HG03558 (cell line): ENCODE data around the gene RAI1.
"Not testable (repeated sequence)": the region's sequence is repeated elsewhere in the genome, so short reads cannot be mapped to it uniquely, and the experiment has no call there.

ENCODE experiments used
- ATAC-seq: cut with Tn5 transposase; IDR thresholded peaks from one replicate; pipeline ENCODE4 v1.9.1; 2021; ENCODE audit warnings: moderate number of reproducible peaks; ENCODE audit not compliant: unreplicated experiment; ENCODE audit errors: extremely low read depth

Gene RAI1

DNA sequence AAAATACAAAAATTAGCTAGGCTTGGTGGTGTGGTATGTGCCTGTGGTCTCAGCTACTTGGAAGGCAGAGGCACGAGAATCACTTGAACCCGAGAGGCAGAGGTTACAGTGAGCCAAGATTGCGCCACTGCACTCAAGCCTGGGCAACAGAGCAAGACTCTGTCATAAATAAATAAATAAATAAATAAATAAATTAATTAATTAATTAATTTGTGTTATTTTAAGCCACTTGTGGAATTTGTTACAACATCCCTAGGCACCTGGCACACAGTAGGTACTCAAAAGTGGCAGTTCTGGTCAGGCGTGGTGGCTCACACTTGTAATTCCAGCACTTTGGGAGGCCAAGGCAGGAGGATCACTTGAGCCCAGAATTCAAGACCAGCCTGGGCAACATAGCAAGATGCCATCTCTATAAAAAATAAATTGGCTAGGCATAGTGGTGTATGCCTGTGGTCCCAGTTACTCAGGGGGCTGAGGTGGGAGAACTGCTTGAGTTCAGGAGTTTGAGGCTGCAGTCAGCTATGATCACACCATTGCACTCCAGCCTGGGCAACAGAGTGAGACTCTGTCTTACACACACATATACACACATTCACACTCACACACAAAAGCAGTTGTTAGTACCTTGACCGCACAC is 3.1 kb upstream of the RAI1 start:
- ATAC-seq = not testable (repeated sequence)

DNA sequence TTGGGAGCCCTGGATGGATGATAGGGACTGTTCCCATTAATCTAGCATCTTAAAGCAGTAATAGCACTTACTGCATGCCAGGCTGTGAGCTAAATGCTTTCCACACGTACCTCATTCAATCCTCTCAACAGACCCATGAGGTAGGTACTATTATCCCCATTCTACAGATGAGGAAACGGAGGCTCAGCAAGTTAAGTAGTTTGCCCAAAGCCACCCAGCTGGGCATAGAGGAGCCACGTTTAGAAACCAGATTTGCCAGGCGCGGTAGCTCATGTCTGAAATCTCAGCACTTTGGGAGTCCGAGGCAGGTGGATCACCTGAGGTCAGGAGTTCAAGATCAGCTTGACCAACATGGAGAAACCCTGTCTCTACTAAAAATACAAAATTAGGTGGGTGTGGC is 2.0 kb upstream of the RAI1 start:
- ATAC-seq = no peak

DNA sequence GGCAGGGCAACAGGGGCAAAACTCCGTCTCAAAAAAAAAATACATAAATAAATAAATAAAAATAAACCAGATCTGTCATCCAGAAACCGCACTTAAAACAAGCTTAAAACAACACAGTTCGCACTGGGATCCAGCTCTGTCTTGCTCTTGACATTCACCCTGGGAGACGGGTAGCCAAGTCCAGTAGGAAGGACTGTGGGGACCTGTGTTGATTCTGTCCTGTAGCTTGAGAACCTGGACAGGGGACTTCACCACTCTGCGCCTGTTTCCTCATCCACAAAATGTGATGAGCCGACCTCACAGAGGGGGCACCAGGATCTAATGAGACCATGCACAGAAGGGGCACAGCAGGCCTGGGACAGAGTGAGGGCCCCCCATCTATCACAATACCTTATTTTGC is 1.5 kb upstream of the RAI1 start:
- no peak for ATAC-seq

DNA sequence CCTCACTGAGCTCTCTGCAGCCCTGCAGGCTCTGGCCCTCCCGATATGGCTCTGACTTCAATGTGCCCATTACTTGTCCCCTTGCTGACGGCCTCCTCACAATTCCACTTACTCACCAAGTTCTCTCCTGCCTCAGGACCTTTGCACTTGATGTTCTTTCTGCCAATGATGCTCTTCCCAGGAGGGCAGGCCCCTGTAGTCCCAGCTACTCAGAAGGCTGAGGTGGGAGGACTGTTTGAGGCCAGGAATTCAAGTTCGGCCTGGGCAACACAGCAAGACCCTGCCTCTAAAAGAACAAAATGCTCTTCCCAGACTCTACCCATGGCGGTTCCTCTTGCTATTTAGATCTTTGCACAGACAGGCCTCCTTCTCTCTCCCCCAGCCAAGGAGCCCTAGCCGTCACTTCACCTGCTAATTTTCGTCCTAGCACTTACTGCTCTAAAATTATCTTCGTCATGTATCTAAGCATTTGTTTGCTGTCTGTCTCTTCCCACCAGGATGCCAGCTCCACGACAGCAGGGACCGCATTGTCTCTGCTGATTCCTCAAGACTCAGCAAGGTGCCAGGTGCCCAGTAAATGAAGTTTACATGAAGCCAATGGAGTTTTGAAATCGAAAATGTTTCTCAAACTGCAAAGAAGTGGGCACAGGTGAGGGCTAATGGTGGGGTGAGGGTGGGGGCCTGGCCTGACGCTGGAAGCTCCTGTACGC is 626 bp upstream of the RAI1 start:
- no peak for ATAC-seq

DNA sequence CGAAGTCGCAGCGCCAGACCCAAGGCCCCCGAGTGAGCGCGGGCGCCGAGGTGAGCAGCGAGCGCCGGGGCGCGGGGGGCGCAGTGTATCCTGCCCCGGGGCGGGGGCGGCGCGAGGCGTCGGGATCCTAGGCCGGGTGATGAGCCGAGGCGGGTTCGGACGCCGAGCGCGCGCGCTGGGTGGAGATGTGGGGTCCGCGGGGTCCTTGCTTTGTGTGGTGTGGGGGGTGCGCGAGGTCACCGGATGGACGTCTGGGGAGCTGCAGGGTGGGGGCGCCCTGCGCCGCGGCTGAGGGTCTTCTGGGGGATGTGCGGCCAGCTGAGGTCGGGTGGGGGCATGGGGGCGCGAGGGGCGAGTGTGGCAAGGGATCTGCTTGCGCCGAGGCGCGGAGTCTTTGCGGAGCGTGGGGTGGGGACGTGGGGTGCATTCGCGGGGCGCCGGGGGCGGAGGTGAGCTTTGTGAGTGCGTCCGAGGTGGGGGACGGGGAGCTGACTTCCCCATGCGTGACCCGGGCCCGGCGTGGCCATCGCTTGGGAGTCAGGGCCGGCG is 560 bp downstream of the RAI1 start:
- no peak for ATAC-seq

DNA sequence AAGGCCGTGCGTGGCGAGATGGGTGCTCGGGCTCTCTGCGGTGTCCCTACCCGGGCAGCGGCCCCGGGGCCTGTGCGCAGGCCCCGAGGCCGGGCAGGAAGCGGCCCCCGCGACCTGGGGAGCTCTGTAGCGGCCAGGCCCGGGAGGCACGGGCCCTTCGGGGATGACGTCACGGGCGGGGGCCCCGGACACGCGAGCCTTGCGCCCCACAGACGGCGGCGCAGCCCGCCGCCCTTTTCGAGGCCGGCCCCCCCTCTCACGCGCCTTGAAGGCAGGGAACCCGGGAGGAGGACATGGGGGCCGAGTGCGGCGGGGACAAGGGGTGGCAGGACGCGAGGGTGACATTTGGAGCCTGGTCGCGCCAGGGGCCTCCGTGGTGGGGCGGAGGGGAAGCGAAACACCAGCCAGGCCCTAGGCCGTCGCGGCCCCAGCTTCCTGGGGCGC is 1.1 kb downstream of the RAI1 start:
- no peak for ATAC-seq

DNA sequence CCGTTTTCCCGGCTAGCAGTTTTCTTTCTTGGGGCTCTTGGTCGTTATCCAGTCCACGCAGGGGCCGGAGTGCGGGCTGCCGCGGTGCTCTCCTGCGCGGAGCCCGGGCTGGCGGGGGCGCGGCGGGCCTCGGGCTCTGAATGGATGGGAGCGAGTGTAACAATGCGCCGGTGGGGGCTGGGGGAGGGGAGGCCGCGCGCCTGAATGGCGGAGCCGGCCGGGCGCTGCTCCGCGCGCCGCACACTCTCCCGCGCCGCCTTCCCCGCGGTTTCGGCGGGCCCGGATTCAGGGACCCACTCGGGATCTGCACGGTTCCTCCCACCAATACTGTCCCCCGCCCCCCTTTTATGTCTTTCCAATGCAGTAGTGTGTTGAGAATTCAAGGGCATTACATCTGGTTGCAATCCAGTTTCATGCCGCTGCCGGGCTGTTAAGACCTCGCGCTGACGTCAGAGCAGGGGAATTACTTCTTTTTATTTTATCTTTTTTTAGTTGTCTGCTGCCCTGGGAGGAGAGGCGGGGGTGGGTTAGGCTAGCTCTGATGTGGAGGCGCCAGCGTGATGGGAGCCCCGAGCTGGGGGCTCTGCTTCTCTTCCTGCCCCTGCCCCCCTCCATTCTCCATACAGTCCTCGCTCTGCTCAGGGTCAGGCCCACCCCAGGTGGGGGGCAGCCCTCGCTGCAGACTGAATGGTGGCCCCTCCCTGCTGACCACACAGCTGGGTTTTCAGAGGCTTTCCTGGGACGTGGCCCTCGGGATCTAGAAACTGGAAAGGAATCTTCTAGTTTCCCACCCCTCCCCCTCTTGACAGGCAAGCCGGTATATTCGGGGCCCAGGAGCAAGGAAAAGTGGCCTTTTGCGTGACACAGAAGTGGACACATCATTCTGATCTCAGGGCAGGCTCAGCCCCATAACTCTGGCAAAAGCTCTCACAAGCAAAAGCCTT is 1.8 kb downstream of the RAI1 start:
- no peak for ATAC-seq

DNA sequence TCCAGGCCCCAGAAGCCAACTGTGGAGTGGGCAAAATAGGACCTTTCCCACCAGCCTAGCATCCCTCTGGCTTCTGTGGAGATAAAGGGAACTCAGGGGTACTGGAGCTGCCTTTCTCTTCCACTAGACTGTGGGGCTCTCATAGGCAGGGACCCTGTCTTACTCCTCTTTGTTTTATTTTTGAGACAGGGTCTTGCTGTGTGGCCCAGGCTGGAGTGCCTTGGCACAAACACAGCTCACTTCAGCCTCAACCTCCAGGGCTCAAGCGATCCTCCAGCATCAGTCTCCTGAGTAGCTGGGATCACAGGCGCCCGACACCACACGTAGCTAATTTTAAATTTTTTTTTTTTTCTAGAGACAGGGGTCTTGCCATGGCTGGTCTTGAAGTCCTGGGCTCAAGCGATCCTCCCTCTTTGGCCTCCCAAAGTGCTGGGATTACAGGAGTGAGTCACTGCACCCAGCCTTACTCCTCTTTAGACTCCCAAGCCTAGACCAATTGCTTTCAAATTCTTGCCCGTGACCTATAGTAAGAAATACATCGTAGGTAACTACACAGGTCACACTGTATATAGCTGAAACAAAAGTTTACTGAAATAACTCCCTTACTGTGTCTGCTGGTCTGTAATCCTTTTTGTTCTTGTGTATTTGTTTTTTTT is 2.6 kb downstream of the RAI1 start:
- ATAC-seq = no peak

DNA sequence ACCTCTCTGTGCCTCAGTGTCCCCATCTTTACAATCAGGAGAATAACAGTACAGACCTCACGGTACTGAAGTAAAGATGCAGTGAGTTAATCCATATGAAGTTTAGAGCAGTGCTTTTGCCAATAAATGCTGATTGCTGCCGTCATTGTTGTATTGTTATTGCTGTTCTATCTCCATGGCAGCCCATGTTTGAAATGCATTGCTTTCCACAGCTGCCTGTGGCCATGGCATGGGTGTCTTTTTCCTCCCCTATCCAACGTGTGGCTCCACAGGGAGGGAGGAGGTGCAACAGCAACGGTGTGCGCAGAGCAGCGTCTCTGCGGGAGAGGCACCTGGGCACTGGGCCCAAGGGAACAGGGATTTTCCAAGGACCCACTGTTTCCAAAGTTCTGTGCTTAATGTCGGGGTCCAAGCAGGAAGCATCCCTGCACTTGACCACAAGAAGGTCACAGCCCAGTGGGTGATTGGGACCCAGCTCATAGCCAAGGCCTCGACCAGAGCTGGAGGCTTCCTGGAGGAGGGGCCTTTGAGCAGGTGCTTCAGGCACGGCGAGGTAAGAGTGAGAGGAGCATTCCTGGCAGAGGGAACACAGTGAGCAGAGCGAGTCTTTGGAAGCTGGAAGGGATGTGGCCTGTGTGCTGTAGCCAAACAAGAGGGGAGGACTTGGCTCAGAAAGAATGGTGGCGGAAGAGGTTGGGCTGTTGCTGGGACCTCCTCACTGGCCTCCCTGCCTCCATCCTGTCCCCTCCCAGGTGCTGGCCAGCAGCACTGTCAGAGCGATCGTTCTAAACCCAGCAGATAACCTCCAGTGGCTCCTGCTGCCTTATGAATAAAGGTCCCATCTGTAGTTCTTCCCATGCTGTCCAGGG is 3.9 kb downstream of the RAI1 start:
- no peak for ATAC-seq

DNA sequence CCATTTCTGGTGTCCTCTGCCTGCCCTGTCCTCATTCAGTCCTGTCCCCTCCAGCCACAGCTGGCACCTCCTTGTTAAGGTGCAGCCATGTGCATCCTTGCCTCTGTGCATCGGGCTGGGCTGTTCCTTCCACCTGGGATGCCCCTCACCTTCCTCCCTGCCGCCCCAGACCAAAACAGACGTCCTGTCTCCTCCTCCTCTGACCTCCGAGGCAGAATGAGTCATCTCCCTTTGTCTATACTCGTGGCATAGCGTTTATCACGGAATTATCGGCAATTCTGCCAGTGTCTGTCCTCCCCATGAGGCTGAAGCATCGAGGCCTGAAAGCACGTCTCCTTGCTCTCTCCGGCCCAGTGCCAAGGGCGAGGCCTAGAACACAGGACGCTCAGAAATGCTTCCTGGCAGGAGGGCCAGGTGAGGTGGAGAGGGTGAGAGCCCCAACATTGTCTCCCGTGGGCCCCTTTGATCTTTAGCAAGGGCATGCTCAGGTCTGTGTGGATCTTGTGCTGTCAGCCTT is 4.6 kb downstream of the RAI1 start:
- no peak for ATAC-seq

DNA sequence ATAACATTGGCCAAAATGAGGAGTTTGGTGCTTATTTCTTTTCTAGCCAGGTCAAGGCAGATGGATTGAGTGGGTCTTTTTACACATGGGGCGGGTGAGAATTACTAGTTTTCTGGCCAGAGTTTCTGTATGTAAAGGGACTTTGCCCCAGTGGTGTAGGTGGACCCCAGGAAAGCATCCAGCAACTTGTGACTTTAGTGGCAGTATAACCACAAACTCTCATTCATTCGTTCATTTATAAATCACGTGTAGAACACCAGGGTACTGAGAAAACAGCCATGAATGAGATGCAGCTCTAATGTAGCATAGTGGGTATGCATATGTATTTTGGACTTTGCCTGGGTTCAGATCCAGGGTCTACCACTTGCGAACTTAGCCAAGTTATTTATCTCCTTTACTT is 8.1 kb downstream of the RAI1 start:
- ATAC-seq = no peak

DNA sequence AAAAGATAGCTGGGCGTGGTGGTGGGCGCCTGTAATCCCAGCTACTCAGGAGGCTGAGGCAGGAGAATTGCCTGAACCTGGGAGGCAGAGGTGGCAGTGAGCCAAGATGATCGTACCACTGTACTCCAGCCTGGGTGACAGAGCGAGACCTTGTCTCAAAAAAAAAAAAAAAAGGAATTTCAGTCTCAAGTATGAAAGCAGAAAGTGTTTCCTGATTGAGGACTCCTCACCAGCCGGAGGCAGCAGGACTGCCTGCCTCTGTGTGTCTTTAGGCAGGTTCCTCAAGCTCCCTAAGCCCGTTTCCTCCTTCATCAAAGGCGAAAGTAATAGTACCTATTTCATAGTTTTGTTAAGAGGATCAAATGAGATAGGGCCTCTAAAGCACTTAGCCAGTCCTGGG is 9.0 kb downstream of the RAI1 start:
- ATAC-seq = not testable (repeated sequence)

DNA sequence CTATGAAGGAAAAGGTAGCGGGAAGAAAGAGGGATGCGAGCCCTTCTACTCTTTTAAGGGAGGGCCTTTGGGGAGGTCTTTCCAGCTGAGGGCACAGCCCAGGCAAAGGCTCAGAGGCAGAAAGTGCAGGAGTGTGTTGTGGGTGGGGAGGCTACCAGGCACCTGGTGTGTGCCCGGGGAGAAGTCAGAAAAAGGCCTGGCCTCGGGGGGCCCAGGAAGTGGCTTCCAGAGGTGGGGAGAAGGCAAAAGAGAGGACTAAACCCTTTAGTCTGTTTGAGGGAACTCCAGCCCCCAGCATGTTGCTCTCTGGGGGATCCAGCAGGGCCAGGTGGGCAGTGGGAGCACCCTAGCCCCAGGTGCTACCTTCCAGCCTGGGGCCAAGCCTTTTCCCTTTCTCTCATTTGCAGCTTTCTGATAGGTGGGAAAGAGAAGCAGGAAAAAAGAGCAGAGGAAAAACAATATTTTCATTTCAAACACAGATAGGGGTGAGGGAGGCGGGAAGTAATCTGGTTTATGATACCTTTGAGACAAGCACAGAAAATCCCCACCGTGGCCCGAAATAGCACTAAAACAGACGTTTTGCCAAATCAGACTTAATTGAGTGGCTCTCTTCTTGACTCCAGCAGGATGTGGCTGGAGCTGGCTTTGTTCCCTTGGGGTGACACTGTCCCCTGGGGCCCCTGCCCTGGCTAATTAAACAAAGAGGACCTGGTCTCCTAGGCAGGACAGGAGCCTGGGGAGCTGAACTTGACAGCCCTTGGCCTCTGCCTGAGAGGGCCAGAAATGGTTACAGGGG is 10.4 kb downstream of the RAI1 start:
- ATAC-seq = no peak

DNA sequence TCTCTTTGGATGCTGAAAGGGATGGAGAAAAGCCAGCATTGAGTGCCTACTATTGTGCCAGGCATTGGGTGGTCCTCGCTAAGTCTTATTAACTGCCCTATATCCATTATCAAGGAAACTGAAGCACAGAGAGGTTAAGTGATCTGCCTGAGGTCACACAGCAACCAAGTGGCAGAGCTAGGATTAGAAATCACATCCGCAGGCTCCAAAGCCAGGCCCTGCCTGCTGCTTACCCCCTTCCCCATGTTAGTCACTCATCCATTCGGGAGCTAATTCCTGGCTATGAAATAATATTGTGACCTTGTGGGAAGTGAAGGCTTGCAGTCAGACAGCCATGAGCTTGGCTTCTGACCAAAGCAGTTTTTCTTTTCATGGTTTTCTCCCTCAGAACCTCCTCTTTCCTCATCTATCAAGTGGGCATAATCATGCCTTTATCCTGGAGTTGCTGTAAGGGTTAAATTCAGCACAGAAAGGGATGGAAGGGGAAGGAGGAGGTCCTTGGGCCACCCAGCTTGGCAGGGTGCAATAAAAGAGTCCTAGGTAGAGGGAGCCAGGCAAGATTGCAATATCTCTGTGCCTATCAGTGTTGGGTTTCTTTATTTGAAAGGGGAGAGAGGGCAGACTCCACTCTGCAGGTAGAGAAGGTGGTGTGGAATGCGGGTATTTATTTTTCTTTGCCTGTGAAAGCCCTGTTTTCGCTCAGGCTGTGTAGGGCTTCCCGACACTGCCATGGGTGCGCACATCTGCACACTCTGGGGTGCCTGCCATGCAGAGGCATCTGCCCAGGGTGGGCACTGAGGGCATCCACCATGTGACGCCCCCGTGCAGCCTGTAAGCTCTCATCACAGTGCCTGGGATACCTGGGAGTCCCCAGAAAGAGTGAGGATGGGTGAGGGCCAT is 11.3 kb downstream of the RAI1 start:
- no peak for ATAC-seq

DNA sequence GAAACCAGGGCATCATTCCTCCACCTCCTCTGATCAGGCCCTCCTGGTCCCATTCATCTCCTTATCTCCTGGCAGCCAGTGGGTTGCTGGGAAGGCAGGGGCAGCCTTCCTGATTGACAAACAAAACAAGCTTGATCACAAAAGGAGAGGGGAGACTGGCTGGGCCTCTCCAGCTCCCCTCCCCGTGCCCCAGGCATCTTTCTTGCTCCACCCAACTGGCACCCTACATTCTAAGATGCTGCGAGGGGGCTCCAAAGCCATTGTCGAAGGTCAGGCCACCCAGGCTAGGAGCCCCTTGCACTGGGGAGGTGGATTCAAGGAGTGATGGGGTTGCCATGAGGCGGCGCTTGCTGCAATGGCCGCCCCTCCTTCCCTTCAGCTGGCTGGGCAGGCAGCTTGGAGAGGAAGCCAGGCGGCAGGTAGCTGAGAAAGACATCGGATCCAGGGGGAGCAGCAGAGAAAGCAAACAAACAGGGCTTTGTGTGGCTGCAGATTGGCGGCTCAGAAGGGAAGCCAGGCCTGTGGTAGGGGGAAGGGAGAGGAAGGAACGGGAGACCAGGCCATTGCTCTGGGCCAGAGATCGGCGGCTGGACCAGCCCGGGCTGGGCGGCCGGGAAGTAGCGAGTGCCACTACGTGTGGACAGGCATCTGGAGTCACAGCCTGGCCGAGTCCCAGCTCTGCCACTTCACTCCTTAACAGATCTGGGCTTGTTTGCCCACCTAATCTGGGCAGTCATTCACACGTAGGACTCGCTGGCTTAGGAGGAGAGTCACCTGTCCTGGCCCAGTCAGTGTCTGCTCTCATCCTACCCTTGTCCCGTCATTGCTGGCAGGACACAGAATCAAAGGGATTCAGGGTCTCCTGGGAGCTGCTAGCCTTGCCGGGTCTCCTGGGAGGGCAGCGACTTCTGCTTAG is 12.3 kb downstream of the RAI1 start:
- ATAC-seq = no peak
